ENCODE data around the gene UPF3B.

DNA sequence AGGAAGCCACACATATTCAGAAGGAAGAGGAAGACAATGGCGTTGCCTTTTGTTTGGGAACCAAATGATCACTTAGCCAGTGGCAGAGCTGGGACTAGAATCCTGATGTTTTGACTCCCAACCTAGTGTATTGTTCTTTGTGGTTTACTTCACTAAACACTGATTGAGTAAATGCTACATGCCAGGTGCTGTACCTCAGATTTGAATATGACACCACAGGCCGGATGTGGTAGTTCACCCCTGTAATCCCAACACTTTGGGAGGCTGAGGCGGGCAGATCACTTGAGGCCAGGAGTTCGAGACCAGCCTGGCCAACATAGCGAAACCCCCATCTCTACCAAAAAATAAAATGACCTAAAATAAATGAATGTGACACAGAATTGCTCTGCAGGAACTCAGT lies 27.3 kb upstream of the UPF3B start:
- TF ChIP-seq CTCF (IDR thresholded peaks at IDR 0.05; ENCODE audit: insufficient read depth, low read length, poor library complexity, severe bottlenecking): no peak
- TF ChIP-seq EZH2phosphoT487 (conservative IDR thresholded peaks at IDR 0.05; ENCODE audit: low read length): no peak
